Tibial artery (tissue), 4 donors: Measurements from ENCODE around the gene ZNF207.
"Not testable (repeated sequence)": the region's sequence is repeated elsewhere in the genome, so short reads cannot be mapped to it uniquely, and the experiment has no call there.

Experiments used
- DNase-seq, 2 donors: peaks; one replicate each; pipeline ENCODE4 v3.0.0-alpha.2; 2019
- H3K27ac ChIP-seq, 2 donors: fragments of 200-600 bp; sonication (generic) in 1 of 2; 1 replicate in 1 of 2; 2 replicates in 1 of 2; pipeline ENCODE4 v1.5.1; 2018 to 2019; ENCODE audit warnings: mild to moderate bottlenecking in 1 of 2
- H3K27me3 ChIP-seq, 2 donors: fragments of 200-600 bp; sonication (generic) in 1 of 2; one replicate each; pipeline versions ENCODE4 v1.5.1 to v1.6.0; 2016 to 2019
- H3K36me3 ChIP-seq, 3 donors: fragments of 200-600 bp; sonication (generic) in 2 of 3; one replicate each; pipeline ENCODE4 v1.5.1; 2016 to 2019; ENCODE audit warnings: mild to moderate bottlenecking in 2 of 3
- H3K4me1 ChIP-seq, 4 donors: fragments of 200-600 bp; sonication (generic) in 2 of 4; 1 replicate in 3 of 4; 2 replicates in 1 of 4; pipeline ENCODE4 v1.5.1; 2016 to 2019
- H3K4me3 ChIP-seq, 2 donors: fragments of 200-600 bp; sonication (generic) in 1 of 2; 1 replicate in 1 of 2; 2 replicates in 1 of 2; pipeline ENCODE4 v1.5.1; 2018 to 2019; ENCODE audit warnings: mild to moderate bottlenecking in 2 of 2
- H3K9me3 ChIP-seq, 3 donors: fragments of 200-600 bp; sonication (generic) in 1 of 3; one replicate each; pipeline ENCODE4 v1.5.1; 2016 to 2019
- CTCF ChIP-seq, 2 experiments: fragments of 200-600 bp in 1 of 2; fragments of 450-650 bp in 1 of 2; IDR thresholded peaks; one replicate each; pipeline ENCODE4 v1.5.1; 2017 to 2019; ENCODE audit warnings: antibody characterized with exemption in 2 of 2, mild to moderate bottlenecking in 1 of 2, moderate library complexity in 1 of 2
- intact Hi-C: fragments of 100-400 bp; cut with DNase I; formaldehyde crosslinking; loops from one replicate; pipeline ENCODE4 v1.15.0; 2023; ENCODE audit warnings: low total_unique reads

Gene ZNF207

GRCh38 chr17:32307658-32308057, 42.3 kb upstream of the ZNF207 start:
- no peaks in the 10 kb centered on the region for H3K9me3 ChIP-seq
- no peak overlapping the region for H3K27ac ChIP-seq
- no peak overlapping the region for H3K4me3 ChIP-seq
- peaks cover 0 to 8% (median 4%) of the 10 kb centered on the region in 4 donors for H3K4me1 ChIP-seq
- no peaks in the 10 kb centered on the region for H3K27me3 ChIP-seq
- no peak for TF ChIP-seq CTCF (IDR thresholded peaks at IDR 0.05)
- intact Hi-C loops: no loop called here
- H3K36me3 ChIP-seq: no peaks in the 10 kb centered on the region
- no peak for DNase-seq

GRCh38 chr17:32311028-32311536, 38.9 kb upstream of the ZNF207 start:
- H3K9me3 ChIP-seq: no peaks in the 10 kb centered on the region
- H3K4me1 ChIP-seq: peaks cover 0 to 8% (median 4%) of the 10 kb centered on the region in 4 donors
- no peaks in the 10 kb centered on the region for H3K36me3 ChIP-seq
- H3K27me3 ChIP-seq: no peaks in the 10 kb centered on the region
- intact Hi-C loops: no loop called here
- no peak overlapping the region for H3K27ac ChIP-seq
- no peak for TF ChIP-seq CTCF (IDR thresholded peaks at IDR 0.05)
- DNase-seq: no peak
- peak overlapping the region; percentile 29 to 32 for H3K4me3 ChIP-seq

- Histone ChIP-seq H3K27ac (no peak overlapping the region), H3K36me3 (no peaks in the 10 kb centered on the region), H3K9me3 (no peaks in the 10 kb centered on the region), H3K4me3 (no peak overlapping the region), H3K4me1 (peaks cover 0 to 8% (median 4%) of the 10 kb centered on the region in 4 donors), H3K27me3 (no peaks in the 10 kb centered on the region)
- DNase-seq: no peak
- intact Hi-C loops: loop anchor here (5.0 kb wide), 1 partner anchor 62 kb away; no protein-coding TSS in a partner anchor
- no peak for TF ChIP-seq CTCF (IDR thresholded peaks at IDR 0.05)
These were observed 35.3 kb upstream of the ZNF207 start for GRCh38 chr17:32314636-32315035.

GRCh38 chr17:32315171-32315570, 34.8 kb upstream of the ZNF207 start:
- intact Hi-C loops: loop anchor here (5.0 kb wide), 1 partner anchor 63 kb away; no protein-coding TSS in a partner anchor
- Histone ChIP-seq H3K27ac (no peak overlapping the region), H3K36me3 (no peaks in the 10 kb centered on the region), H3K4me1 (peaks cover 0 to 8% (median 4%) of the 10 kb centered on the region in 4 donors), H3K4me3 (no peak overlapping the region), H3K9me3 (no peaks in the 10 kb centered on the region), H3K27me3 (no peaks in the 10 kb centered on the region)
- DNase-seq: no peak
- no peak for TF ChIP-seq CTCF (IDR thresholded peaks at IDR 0.05)

- H3K4me3 ChIP-seq, H3K27ac ChIP-seq, DNase-seq, H3K4me1 ChIP-seq, H3K36me3 ChIP-seq, H3K9me3 ChIP-seq, H3K27me3 ChIP-seq: not testable (repeated sequence)
- intact Hi-C loops: loop anchor here (5.0 kb wide), 1 partner anchor 64 kb away; no protein-coding TSS in a partner anchor
These were observed 33.3 kb upstream of the ZNF207 start for GRCh38 chr17:32316653-32317052.

- Histone ChIP-seq H3K9me3 (no peaks in the 10 kb centered on the region), H3K27ac (no peak overlapping the region), H3K27me3 (no peaks in the 10 kb centered on the region), H3K4me3 (no peak overlapping the region), H3K4me1 (no peaks in the 10 kb centered on the region), H3K36me3 (no peaks in the 10 kb centered on the region)
- intact Hi-C loops: loop anchor here (5.0 kb wide), 1 partner anchor 65 kb away; no protein-coding TSS in a partner anchor
- no peak for DNase-seq
- no peak for TF ChIP-seq CTCF (IDR thresholded peaks at IDR 0.05)
These were observed 32.6 kb upstream of the ZNF207 start for GRCh38 chr17:32317353-32317752.
